Transverse colon (tissue), 3 donors: ENCODE data around the gene PLXNA2.

Source experiments
- CTCF ChIP-seq, 5 experiments: fragments of 200-600 bp in 3 of 5; fragments of 450-650 bp in 2 of 5; sonication (generic) in 3 of 5; IDR thresholded peaks; 1 replicate in 2 of 5; 2 replicates in 3 of 5; pipeline ENCODE4 v1.5.1; 2016 to 2017; ENCODE audit warnings: antibody characterized with exemption in 5 of 5, inconsistent platforms in 3 of 5, mild to moderate bottlenecking in 2 of 5, moderate library complexity in 1 of 5
- EP300 ChIP-seq: sonication (generic); formaldehyde crosslinking; IDR thresholded peaks from one replicate; pipeline ENCODE4 v1.6.1; 2017; ENCODE audit warnings: antibody characterized with exemption, low read depth

DNA sequence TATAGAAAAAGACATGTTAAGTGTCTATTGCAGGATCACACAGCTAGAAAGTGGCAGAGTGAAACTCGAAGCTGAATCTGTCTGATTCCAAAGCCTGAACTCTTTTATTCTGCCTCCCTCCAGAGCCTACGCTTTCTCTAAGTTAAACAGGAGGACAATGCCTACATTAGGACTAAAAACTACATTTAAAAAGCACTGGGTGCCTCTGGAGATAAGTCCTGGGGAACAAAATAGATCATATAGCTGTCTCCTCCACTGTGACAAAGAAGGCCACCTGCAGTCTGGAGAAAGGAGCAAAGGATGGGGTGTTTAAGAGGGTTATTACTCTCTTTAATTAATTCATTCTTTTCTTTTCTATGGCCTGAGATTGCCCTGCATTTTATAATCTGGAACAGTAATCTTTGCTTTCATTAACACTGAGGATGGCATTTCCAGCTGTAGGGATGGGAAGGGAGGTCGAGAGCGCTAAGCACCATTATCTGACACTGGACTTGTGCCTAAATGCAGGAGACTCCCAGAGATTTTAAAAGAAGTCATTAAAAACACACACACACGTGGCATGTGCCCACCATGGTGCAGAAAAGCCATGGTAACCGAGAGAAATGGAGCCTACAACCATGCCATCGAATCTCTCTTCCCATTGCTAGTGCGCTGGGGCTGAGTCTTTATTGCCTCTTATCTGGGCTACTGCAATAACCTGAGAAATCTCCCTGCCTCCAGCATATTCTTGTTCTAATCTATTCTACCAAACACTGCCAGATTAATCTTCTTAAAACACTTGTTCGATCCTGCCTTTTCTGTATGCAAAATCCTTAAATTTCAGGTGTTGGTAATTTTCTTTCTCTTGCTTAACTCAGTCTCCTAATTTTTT is 92.2 kb downstream of the PLXNA2 start:
- TF ChIP-seq CTCF (IDR thresholded peaks at IDR 0.05) (no peak), EP300 (no peak)
